ENCODE measurements around the gene OMP.
A peak's percentile ranks its signal among the peaks of the same experiment; 100 is the strongest.
"Not testable (repeated sequence)": the region's sequence is repeated elsewhere in the genome, so short reads cannot be mapped to it uniquely, and the experiment has no call there.

OMP gene

GRCh38 chr11:77102246-77103210 is at the start of gene OMP:
Gene OMP, plus strand, starts transcription at chr11:77102840. Its CDS starts 0 bp downstream, at chr11:77102840.
- DNase-seq, result no peak

DNA sequence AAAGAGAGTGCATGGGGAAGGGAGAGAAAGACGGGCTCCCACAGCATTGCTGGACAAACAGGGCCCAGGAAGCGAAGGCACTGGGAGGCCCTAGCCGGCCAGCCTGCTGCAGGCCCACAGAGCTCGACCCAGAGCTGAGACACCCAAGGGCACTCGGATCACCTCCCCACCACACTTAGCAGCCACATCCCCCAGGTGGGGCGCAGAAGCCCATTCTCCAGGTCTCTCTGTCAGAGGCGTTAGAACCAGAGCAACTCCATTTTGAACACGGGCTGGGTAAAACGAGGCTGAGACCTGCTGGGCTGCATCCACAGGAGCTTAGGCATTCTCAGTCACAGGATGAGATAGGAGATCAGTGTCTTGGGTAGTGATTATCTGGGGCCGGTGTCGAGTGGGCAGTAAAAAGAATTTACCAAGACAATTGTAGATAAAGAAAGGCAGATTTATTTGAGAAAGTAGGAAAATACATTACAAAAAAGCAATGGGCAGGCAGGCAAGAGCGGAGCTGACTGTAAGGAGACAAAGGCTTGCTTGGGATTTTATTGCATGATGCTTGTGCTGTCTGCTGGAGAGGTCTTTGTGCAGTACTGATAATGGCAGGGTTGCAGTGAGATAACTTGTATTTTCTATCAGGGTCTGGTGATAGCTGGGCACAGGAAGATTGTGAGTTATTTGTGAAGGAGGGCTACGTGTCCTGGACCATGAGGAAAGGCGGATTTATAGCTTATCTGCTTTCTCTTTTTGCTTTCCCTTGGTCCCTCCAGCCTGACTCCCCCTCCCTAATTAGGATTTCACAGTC is 49.2 kb upstream of the OMP start:
- DNase-seq, result peak; percentile 31

DNA sequence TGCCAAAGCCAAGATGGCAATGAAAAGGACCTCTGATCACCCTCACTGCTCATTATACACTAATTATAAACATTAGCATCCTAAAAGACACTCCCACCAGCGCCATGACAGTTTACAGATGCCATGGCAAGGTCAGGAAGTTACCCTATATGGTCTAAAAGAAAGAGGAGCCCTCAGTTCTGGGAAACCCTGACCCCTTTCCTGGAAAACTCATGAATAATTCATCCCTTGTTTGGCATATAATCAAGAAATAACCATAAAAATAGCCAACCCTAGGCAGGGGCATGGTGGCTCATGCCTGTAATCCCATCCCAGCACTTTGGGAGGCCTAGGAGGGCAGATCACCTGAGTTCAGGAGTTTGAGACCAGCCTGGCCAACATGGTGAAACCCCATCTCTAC is 48.6 kb upstream of the OMP start:
- no peak for DNase-seq

- DNase-seq, result no peak
Measured at GRCh38 chr11:77055101-77055561, 47.5 kb upstream of the OMP start.

DNA sequence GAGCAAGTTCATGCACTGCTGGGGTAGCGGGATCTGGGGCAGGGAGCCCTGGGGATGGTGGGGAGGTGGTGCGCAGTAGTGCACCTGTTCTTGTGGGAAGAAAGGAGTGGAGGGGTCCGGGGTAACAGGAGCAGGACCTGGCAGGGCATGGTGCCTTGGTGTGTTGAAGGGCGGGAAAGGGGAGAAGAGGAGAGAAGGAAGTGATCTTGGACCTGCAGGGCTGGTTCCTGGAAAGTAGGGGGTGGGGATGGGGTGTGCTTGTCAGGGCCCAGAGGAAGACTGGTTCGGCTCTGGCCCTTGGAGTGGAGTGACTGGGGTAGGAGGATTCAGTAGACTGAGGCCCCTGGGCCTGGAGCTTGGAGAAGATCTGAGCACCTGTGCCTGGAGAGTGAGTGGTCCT is 46.7 kb upstream of the OMP start:
- DNase-seq, result no peak

DNA sequence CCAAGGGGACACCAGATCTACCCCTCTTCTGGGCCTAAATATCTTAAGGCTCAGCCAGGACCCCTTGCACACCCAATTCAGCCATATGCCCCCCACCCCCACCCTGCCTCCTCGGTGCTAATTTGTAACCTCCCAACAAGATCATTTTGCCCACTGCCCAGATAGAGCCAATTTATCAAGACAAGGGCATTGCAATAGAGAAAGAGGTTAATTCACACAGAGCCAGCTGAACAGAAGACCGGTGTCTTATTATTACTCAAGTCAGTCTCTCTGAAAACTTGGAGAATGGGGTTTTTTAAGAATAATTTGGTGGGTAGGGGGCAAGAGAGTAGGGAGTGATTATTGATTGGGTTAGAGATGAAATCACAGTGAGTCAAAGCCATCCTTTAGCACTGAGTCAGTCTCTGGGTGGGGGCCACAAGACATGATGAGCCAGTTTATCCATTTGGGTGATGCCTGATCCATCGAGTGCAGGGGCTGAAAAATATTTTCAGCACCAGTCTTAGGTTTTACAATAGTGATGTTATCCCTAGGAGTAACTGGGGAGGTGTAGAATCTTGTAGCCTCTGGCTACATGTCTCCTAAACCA is 45.7 kb upstream of the OMP start:
- DNase-seq, result no peak

- no peak for DNase-seq
Measured at GRCh38 chr11:77057938-77058474, 44.6 kb upstream of the OMP start.

DNA sequence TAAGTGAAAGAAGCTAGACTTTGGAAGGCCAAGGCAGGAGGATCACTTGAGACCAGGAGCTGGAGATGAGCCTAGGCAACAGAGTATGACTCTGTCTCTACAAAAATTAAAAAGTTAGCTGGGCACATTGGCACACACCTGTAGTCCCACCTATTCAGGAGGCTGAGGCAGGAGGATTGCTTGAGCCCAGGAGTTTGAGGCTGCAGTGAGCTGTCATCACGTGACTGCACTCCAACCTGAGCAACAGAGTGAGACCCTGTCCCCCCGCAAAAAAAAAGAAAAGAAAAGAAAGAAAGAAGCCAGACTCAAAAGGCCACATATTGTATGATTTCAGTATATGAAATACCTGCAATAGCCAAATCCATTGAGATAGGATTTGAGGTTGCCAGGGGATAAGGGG is 43.7 kb upstream of the OMP start:
- DNase-seq, result no peak

DNA sequence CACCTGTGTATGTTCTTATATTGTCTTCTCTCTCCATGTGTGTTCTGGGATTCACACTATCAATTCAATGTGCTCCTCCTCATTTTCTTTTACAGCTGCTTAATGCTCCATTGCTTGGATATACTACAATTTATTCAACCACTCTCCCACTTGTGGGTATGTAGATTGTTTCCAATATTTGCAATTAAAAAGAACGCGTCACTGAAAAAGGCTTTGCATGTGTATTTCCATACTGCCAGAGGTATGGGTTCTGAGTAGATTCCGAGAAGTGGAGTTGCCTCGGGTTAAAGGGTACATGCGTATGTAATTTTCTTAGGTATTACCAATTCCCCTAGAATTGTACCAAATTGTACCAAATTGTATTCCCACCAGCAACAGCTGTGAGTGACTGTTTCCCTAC is 42.8 kb upstream of the OMP start:
- no peak for DNase-seq

DNA sequence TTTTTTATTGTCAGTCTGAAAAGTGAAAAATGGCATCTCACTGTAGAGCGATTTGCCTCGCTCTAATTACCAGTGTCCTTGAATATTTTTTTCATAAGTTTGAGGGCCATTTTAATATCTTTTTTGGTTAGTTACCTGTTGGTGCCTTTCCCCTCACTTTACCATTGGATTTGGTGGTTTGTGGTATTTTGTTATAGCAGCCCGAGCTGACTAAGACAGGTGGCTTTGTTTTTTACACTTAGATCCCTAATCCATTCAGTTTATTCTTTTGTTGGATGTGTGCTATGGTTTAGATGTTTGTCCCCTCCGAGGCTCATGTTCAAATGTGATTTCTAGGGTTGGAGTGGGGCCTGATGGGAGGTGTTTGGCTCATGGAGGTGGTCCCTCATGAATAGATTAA is 42.4 kb upstream of the OMP start:
- no peak for DNase-seq

DNA sequence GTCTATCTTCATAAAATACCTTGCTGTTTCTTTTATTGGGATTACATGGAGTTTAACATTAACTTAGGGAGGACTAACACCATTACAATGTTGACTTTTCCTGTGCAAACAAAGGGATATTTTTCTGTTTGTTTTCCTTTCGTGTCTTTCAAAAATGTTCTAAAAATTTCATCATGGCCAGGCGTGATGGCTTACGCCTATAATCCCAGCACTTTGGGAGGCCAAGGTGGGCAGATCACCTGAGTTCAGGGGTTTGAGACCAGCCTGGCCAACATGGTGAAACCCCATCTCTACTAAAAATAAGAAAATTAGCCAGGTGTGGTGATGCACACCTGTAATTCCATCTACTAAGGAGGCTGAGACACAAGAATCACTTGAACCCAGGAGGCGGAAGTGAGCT is 41.4 kb upstream of the OMP start:
- DNase-seq, result not testable (repeated sequence)

DNA sequence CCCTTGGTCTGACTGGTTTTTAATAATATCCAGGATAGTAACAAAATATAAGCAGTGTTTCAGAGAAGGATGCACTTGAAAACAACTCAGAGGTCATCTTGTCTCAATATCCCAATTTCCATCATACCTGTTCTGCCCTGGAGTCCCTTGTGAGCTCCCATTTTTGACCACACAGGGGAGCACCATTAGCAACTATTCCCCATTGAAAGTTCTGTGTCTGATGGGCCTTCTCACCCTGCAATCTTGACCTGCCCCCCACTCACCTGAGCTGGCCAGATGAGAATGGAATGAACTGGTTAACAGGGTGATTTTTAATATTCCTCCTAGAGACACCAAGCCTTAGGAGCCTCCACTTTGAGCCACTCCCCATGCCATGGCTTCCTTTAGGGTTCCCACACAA is 39.7 kb upstream of the OMP start:
- no peak for DNase-seq

DNA sequence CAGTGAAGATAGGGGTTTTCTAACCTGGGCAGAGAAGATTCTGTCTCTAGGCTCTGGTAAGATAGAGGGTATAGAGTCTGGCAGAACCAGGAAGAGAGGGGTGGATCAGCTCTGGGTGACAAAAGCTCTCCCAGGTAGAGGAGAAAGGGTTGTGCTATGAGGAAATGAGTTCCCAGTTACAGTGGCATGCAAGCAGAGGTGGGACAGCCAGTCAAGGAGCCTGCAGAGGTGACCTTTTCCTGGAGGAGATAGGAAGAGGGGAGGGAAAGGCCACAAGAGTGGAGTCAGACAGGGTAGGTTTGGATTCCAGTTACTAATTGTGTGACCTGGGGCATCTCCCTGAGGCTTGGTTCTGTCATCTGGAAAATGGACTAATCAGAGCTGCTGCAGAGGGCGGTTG is 39.2 kb upstream of the OMP start:
- DNase-seq, result no peak

DNA sequence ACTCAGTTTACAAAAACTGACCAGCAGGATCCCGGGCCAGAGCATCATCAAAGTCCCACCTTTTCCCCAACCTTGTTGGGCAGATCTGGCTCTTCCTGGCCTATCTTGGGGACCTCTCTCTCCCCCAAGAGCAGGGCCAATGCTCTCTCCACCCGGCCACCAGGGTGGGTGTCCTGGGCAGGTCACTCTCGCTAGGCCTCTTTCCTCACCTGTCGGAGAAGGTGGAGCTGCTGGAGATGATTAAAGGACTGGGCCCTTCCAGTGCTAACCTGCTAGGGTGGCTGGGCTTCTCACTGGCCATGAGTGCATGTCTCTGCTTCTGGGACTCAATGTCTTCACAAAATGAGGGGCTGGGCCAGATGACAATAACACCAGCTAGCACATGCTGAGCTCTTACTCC is 38.8 kb upstream of the OMP start:
- DNase-seq, result no peak

DNA sequence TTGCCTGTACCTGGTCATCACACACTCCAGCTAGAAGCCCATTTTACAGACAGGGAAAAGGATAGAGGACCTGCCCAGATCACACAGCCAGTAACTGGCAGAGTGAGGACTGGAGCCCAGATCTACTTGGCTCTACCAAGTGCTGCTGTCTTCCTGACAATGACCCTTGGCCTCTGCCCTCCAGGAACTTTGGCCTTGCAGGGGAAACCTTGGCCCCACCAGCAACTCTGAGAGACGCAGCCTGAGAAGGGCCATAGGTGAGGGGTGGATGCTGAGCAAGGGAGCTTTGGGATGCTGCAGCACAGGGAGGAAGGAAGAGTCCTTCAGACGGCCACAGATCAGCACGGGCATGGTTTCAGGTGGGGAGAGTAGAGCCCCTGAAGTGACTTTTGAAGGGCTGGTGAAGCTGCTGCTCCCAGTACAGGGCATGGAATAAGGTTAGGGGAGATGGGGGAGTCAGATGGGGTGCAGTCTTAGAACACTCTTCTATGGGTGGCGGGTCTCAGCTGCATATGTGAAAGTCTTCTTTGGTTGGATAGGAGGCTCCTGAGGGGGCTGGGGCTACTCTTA is 37.9 kb upstream of the OMP start:
- DNase-seq, result no peak

- DNase-seq, result peak; percentile 26
Measured at GRCh38 chr11:77065878-77066228, 36.8 kb upstream of the OMP start.

GRCh38 chr11:77066229-77067042 is 36.2 kb upstream of the OMP start, which contains the start of gene CAPN5:
Gene CAPN5, plus strand, starts transcription at chr11:77066971. Its CDS starts 17,916 bp downstream, at chr11:77084887.
- DNase-seq, result peak; percentile 91

DNA sequence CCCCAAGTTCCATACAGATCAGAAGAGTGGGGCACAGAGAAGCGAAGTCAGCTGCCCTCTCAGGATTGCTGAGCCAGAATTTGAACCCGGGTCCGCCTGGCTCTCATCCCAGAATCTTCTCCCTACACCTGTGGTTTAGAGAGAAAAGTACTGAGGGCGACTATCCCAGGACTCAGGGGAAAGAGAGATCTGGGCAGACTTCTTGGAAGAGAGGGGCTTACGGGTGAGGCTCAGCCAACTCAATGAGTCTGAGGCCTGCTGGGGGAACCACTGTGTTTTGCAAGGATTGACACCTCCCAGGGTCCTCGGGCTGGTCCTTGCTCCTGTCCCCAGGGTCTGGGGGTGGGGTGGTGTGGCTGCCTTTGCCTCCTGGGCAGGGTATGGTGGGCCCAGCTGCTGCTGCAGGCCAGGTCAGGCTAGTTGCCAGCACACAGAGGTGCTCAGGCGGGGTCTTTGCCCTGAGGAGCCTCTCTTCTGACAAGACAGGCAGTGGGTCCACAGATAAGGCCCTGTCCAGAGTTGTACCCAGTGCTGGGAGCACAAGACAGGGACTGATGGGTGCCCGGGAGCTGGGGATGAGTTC is 34.7 kb upstream of the OMP start:
- no peak for DNase-seq

DNA sequence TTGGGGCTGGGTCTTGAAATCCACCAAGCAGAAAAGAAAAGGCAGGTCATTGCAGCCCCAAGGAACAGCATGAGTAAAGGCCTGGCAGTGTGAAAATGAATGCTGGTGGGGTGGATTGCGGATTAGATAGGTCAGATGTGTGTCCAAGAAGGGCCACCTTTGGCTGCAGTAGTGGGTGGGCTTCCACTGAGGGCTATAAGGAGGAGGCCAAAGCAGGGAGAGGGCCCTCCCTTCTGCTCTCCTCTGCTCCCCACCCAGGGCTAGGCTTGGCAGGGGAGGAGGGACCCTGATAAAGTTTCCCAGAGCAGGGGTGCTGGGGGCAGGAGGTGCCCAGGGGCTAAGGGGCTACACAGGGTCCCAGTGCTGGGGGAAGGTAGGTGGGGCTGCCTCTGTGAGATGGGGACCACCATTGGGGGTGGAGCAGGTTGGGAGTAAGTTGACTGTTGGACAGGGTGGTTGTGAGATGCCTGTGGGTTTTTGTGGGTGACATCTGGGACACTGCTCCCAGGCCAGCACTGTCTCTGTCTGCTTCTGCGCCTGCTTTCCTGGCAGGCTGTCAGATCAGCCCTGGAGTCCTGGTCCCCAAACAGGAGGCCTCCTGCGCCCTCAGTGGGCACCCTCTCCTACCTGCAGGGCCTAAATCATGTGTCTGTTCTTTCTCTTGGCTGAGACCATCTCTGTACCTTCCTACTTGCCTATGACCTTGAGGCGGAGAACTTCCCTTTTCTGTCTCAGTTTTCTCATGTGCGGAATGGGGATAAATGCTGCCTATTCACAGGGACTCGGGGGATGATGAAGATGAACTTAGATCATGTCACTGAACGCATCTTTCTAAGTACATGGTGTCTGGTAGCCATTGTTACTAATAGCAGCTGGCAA is 33.9 kb upstream of the OMP start:
- no peak for DNase-seq

GRCh38 chr11:77069336-77069968 is 33.2 kb upstream of the OMP start:
- DNase-seq, result no peak

Measured in NCI-H2227 treated with DMSO at 0.1 percent for 48 hours (cell line).